Measurements from ENCODE around the gene MAML3.

The MAML3 gene

DNA sequence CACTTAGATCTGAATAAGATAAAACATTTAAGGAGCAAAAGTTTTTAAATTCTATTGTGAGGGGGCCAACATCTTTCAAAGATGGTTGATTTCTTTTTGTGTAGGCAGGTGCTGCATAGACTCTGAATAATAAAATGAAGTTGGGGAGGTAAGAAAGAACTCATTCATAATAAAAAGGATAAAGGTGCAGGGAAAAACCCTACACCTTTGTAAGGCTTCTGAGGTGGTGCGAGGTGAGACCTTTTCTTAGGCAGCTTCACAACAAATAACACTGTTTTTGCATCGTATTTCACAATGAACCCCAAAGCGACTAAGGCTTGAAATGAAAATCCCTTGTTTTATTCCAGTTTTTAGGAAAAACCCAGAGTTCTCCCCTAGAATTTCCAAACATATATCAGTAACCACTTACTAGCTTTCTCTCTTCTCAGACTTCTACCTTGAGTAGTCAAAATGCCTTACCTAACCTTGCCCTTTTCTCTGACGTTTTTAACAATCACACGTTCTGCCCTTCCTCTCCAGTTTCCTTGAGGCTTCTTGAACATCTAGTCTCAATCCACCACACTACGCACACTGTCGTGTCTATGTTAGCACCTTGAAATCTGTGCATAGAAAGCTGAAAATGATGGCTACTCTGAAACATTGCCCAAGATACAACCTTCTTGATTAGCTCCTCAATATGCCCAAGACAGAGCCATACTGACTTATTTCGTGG, 30.2 kb downstream of the MAML3 start:
- DNase-seq: no peak

DNA sequence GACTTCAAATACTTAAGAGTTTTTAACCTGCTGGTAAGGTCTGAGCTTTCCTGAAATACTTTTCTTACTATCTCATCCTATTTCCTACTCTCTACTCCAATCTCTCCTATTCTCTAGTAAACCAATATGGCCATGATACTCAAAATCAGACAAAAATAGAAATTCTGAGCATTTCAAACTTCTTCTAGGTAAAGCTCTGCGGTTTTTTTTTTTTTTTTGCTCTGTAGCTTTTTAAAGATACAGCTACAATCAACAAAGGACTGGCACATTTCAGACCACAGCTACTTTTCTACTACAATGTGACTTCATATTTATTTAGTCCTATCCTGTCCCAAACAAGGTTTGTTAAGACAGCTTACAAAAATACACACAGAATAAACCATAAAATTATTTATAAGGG, 31.1 kb downstream of the MAML3 start:
- DNase-seq: no peak

DNA sequence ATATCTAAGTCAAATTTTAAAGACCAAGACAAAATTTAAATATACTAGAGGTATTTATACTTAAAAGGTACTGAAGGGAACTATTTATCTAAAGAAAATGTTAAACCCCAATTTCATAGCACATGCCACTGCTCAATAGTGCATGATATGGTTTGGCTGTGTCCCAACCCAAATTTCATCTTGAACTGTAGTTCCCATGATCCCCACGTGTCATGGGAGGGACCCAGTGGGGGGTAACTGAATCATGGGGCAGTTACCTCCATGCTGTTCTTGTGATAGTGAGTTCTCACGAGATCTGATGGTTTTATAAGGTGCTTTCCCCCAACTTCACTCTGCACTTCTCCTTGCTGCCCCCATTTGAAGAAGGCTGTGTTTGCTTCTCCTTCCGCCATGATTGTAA, 32.3 kb downstream of the MAML3 start:
- no peak for DNase-seq

DNA sequence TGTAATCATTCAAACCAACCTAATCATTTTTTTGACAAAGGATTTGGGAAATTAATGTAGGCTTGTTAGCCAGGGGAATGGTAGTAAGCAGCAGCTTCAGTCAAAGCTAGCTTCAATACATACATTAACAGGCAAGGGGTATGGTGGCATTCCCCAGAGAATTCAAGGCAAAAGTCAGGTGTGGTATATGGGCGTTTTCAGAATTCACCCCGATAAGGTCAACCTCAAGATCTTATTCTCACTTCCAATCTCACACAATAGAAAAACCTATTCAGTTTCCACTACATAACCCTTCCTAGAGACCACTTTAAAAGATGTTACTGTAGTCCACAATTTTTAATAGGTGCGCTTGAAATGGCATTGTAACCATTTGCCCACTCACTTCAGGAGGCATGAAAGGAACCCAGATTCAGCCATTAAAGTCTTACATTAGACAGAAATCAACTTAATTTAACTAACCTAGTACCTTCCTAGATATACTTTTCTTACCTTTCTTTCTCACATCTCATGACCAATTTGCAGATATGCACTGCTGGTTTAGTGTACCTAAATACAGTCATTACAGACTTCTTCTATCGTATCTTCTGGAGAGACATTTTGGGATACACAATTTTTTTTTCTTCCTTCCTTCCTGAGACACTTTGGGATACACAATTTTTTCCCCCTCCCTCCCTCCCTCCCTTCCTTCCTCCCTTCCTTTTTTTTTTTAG, 34.9 kb downstream of the MAML3 start:
- no peak for DNase-seq

DNA sequence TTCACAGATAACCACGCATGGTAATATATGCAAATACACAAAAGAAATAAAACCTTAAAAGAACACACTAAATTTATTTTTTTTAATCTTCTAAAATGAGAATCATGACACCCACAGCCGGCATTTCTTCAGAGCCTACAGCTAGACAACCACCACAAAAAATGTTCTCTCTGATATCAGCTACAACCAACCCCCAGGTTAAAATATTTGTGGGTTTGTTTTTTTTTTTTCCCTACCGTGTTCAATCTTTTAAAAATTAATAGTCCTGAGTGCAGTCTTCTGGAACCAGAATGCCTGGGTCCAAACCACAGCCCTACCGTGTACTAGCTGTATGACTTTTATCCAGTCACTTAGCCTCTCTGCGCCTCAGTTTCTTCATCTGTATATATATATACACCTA, 36.0 kb downstream of the MAML3 start:
- DNase-seq: no peak

DNA sequence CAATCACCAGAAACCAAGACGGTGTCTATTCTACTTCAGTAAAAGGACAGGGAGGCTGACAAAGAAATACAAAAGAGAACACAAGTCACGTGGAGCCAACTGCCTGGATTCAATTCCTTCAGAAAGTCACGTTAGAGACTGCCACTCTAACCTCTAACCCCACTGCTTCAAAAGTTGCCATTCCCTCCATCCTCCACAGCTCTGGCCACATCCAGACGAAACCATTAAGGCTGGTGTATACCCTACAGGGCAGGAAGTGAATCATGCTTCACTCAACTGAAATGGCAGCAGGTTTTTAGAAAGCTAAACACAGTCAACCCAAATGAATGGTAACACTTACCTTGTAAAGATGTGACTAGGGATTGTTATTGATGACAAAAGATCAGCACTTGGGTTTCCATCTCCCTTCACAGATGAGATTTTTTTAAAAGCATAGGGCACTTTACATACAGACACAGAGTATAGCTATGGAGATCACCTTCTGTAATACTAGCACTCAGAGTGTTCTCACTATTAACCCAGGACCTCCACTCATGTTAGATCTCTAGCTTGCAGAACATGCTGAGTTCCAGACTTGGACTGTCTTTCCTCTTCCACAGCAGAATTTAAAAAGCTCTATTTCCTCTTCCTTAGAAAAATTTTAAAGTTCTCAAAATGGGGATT, 37.4 kb downstream of the MAML3 start:
- DNase-seq: peak; percentile 8 to 18

DNA sequence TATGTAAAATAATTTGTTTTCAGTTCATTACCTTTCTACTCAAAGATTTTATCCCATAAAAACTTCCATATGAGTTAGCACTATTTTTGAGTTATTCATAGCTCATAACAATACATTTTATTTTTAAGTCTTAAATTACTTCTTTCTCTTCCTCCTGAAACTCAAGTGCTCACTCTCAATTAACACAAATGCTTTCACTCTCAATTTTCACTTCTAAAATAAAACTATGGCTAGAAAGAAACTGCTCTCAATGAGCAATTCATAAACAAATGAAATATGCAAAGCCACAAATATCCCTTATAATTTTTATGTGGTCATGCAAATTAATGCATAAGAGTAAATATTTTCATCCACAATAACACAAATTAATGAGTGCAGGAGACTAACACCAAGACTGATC, 38.8 kb downstream of the MAML3 start:
- no peak for DNase-seq

DNA sequence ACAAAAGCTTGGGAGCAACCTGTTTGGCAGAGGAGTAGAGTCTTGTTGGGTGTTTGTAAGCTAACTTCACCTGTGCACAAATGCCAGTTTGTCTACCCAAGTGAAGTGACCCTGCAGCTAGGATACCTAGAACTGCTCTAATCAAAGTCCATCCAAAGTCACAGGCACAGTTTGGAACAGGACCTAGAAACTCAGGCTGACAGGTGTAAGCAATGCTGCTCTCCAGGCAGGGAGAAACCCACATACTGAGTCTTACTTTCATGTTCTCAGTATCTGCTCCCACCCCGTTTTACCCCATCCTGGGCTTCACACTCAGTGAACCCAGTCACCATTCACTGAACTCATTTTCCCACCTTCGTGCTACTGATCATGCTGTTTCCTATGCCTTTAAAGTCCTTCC, 40.3 kb downstream of the MAML3 start:
- no peak for DNase-seq

DNA sequence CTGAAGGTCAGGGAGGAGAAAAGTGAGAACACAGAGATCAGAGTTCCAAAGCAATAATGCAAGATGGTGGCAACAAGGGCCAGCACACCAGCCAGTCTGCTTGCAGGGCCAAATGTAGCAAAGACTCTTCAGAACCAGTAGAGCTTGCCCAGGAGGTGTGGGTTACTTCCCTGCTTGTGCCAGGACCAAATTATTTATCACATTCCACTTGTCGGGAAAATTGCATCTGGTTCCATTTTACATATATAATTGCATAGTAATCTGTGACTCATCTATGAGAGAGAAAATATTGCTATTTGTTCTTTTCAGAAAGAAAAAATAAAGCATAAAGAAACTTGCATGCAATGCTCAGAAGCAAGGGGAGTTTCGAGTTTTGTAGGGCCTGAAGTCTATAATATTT, 41.4 kb downstream of the MAML3 start:
- no peak for DNase-seq

DNA sequence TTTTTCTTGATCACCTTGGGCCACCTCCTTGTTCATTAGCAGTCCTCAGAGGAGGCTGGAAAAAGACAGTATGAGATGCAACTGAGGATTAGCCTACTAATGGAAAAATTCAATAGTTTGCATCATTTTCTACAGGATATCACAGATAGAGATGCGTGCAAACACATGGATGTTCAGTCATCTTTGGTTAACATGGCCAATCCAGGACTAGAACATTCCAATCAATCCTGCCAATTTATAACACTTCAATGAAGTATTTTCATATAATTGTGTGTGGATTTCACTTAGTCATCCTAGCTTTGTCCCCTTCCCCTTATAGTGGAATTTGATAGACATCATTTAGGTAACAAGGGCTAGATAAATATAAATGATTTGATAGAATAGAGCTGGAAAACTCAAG, 42.7 kb downstream of the MAML3 start:
- no peak for DNase-seq

DNA sequence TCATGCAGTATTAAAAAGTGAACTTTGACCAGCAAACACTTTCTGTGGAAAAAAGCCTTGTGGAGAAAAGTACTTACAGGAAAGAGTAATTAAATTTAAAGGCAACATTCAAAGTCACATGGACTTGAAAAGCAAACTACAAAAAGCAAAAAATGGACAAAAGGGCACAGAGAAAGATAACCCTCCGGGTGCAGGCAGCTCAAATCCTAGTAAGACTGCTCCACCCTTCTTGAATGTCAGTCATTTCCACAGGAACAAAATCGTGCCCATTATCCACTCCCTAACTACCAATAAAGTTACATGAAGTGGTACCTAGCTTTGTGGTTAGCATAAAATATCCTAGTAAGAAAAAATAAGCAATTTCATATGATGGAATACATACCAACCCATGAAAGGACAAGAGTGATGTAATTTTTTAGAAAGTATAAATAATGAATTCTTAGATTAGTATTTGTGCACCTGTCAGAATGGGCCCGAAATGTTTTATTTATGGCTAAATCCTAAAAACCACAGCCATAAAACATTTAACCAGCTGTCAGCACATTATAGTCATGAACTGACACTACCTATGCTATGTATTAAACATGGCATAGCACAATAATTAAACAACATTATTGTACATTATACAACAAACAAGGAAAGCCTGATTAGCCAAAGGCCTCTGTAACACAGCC, 43.3 kb downstream of the MAML3 start:
- DNase-seq: no peak

DNA sequence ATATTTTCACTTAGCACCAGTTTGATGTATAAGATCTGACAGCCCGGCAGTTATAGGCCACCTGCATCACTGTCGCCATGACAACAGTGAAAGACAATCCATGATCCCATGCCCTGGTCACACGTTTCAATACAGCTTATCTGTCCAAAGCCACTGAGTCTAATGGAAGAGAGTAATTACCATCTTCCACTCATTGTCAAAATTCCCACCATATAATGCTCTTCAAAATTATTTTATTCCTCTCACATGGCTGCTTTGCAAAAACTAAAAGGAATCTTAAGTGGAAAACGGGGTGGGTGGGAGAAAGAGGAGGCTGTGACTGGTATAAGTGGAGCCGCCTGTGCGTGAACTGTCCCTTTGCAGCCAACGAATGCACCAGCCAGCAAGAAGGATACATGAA, 44.2 kb downstream of the MAML3 start:
- DNase-seq: no peak

DNA sequence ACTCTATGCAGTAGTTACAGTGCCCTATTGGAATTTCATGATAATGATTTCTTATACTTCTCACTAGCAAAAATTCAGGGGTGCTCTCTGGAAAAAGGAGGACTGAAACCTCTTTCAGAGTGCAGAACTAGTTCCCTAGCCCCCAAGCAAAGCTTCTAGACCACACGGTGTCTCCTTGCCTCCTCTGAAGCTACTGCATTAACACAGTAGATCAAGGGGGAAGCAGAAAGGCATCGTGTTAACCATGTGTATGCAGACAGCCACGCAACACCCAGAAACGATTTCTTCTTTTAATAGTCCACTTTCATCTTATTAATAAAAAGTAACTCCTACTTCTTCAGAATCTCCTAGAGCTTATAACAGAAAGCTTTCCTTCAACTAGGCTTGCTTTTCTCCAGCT, 44.7 kb downstream of the MAML3 start:
- DNase-seq: no peak

DNA sequence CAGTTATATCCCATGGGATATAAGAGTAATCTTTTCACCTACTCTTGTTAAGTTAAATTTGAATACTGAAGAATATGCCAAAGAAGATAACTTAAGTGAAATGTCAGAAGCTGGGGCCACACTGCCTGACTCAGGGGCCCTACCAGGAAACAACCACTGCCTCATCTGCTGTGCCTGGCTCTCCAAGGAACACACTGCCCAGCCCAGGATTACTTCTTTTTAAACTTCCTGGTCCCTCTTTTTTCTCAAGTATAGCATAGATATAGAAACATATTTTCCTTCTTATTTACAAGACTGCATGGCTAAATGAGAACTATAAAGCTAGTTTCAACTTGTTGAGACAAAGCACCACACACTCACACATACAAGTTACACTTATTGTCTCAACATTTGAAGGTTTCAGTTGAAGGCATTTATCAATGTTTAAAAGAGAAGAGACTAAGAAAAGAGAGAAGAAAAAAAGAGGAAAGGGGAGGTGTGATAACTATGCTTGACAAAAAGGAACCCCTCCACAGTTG, 45.2 kb downstream of the MAML3 start:
- DNase-seq: no peak

DNA sequence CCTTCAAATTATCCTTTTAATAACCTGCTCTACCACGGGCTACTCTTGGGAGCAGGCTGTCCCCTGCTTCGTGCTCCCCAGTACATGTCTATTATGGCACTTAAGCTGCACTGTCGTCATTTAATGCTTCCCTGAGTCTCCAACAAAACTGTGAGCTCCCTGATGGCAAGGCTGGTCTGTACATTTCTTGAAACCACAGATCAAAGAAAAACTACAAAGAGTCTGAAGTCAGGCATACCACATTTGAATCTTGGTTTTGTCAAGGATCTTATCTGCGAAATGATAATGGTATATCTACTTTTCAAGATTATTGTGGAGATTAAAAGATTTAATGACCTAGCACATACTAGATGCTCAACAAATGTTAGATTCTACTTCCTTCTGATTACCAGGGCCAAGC, 45.7 kb downstream of the MAML3 start:
- no peak for DNase-seq

DNA sequence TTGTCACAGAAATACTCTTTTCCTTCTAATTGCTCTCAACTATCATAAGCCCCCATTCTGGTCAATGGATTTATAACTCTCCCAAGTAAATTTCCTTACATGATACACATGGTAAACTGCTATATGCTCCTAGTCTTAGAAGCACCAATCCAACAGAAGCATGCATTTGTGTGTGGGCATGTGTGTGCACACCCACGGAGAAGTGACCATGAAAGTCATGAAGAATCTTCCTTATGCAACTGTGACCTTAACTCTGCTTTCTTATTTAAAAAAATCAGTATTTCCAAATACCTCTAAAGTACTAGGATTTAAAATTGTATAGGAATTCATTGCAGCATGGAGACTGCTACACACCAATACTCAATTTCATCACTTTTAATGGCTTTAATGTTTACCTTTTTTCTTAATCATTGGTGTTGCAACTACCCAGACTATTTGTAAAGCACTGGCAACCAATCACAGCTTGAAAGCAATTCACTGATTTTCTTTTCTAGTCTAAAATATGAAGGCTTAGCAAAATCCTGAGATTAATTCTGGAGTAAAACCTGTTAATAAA, 47.6 kb downstream of the MAML3 start:
- DNase-seq: no peak

DNA sequence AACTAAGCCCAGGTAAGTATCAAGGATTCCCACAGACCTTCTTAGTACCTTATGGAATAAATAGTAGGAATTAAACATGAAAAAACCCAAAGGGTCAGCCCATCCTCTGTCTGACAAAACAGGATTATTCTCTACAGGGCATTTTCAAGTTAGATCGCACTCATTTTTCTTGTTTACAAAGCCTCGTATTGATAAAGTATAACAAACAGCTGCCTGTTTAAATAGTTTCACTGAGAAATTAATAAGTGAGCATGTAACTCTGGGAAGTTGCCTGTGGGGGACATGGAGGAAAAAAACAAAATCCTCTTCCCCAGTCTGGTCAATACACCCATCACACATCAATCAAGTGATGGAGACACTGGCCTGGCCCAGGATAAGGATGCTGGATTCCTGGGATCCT, 48.5 kb downstream of the MAML3 start:
- DNase-seq: no peak

DNA sequence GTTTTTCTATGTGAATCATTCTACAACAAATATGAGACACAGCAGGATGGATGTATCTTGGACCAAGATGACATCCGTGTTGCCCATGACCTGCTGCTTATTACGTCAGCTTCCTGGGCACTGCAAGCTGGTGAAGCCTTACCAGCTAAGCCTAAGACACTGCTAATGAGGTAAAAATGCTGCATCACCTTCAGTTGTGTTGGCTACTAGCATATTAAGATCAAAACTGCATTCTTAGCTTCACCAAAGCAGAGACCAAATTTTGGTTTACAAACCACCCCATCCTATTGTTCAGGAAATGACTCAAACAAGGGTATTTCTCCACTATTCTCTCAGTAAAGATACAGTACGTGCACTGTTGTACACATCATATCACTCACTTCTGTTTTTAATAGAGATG, 50.3 kb downstream of the MAML3 start:
- DNase-seq: peak; percentile 25 to 33

DNA sequence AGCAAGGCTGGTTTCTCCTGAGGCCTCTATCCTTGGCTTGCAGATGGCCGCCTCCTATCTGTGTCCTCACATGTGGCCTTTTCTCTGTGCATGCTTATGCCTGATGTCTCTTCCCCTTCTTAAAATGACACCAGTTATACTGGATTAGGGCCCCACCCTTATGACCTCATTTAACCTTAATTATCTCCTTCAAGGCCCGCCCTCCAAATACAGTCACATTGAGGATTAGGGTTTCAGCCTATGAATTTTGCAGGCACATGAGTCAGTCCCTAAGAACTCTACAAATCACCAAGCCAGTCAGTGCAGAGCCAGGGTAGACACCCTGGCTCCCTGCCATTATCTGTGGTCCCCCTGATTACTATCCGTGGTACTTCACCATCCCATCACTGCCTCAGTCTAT, 51.6 kb downstream of the MAML3 start:
- DNase-seq: no peak

DNA sequence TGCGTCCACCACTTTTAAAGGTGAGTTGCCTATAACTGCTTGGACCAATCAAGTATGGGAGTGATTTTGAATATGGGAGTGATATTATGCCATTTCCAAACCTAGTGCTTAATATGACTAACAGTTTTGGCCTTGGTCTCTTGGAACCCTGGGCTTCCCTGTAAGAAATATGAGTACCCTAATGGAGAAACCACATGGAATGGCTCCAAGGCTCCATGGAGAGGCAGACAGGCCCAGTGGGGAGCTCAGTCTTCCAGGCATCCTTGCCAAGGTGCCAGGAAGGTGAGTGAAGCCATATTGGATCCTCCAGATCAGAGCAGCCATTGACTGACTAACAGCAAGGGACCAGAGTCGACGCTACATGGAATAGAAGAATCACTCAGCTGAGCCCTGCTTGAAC, 53.2 kb downstream of the MAML3 start:
- DNase-seq: no peak

DNA sequence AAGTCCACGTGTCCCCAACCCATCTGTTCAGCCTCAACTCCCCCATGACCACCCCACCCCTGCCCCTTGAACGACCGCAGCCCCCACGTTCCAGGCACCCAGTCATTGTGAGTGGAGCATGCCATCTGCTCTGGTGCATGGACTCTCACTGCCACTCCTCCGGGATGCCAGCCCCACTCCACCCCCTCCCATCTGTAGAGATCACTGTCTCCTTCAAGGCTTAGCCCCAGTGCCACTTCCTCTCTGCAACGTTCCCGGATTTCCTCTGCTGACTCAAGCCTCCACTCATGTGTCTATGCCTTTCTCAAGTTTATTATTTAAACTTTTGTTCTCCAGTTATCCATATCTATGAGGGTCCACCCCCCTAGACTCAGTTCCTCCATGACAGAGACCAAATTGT, 54.0 kb downstream of the MAML3 start:
- peak; percentile 8 to 25 for DNase-seq

DNA sequence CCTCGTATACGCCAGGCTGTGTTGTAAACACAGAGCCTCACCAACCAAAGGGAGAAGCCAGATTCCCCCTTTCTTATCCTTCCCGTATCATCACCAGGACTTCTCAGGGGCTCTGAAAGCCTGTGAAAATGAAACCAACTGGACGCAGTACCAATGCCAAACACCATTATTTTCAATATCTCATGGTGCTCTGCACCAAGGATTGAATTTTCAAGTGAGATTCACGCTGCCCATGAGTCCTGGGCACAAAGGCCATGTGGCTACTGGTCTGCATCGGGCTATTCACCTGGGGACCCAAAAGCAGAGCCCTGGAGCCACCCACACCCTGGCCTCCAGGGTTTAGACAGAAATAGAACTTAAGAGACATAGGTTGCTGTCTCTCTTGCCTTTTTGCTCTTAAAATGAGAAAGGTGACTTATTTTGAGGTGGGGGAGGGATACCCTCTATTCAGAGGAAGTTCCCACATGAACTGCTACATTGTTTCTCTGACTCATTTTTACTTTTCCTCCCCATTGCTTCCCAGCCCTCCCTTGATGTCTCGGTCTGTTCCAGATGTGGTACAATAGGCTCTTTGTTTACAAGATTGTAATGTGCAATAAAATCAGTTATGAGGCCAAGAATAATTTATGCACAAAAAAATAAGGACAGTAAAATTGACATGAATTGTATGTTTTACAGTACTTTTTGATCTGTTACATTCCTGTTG, 55.4 kb downstream of the MAML3 start:
- peak in 1 of 2 donors; percentile 19 for DNase-seq

DNA sequence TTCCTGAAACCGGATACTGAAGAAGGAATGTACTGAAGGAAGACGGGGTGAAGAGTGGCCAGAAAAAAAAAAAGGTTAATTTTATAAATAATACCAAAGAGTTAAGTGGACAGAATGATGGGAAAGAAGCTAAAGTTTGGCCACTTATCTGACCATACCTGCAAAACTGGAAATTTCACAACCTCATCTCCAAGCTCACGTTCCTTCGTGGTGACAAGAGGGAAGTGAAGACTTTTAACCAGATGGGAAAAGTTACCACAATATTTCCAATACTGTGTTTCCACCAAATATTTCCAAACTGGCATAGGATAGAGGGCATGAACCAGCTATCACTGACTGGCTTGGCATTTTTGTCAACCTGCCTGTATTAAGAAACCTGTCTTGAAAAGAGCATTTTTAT, 56.4 kb downstream of the MAML3 start:
- no peak for DNase-seq
